A673 (cell line): ENCODE measurements around the gene TAF1C.

ENCODE experiments used
- CTCF ChIP-seq: fragments of 300-800, 200-600 bp; sonication (generic); conservative IDR thresholded peaks from 2 replicates; pipeline ENCODE4 v1.5.1; 2017; ENCODE audit warnings: low read depth, mild to moderate bottlenecking, antibody characterized with exemption, low read length, moderate library complexity, mixed read lengths
- EZH2 ChIP-seq: fragments of 200-600 bp; sonication (generic); IDR thresholded peaks from 2 replicates; pipeline ENCODE4 v1.6.1; 2017; ENCODE audit warnings: borderline replicate concordance, low read depth, mild to moderate bottlenecking, mixed read lengths, antibody characterized with exemption, low read length; ENCODE audit not compliant: poor library complexity, severe bottlenecking

DNA sequence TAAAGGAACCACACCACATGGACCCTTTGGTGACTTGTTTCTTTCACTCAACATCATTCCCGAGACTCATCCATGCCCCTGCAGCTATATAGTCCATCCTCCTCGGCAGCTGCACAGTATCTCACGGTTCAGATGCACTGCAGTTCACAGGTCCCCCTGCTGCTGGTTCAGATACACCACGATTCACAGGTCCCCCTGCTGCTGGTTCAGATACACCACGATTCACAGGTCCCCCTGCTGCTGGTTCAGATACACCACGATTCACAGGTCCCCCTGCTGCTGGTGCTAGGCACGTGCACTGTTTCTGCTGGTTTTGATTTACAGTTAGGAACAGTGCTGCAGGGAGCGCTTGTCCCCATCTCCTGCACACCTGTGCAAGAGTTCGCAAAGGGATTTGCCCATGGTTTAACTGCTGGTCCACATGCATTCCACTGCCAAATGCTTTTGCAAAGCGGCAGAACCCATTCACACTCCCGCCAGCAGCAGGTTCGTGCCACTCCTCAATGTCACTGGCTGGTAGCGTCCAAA lies 45.6 kb downstream of the TAF1C start:
- peak; percentile 21; the same call in 1 of the 2 replicates for TF ChIP-seq CTCF
- no peak for TF ChIP-seq EZH2
